Measurements from ENCODE around the gene CIB1.

The CIB1 gene

DNA sequence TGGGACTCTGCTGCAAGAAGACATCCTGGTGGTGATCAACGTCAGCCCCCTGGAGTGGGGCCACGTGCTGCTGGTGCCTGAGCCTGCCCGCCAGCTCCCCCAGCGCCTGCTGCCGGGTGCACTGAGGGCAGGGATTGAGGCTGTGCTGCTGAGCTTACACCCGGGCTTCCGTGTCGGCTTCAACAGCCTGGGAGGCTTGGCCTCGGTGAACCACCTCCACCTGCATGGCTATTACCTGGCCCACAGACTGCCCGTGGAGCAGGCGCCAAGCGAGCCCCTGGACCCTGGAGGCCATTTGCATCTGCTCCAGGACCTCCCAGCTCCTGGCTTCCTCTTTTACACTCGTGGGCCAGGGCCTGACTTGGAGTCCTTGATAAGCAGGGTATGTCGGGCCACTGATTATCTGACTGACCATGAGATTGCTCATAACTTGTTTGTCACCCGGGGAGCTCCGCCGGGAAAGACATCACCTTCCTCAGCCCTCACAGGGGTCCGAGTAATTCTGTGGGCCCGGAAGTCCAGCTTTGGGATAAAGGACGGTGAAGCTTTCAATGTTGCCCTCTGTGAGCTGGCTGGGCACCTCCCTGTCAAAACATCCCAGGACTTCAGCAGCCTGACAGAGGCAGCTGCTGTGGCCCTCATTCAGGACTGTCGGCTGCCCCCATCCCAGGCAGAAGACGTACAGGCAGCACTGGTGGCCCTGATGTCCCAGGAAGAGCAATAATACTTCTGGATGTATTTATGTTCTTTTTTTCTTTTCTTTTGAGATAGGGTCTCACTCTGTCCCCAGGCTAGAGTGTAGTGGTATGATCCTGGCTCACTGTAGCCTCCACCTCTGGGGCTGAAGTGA, 7.8 kb upstream of the CIB1 start:
- no peak for DNase-seq

DNA sequence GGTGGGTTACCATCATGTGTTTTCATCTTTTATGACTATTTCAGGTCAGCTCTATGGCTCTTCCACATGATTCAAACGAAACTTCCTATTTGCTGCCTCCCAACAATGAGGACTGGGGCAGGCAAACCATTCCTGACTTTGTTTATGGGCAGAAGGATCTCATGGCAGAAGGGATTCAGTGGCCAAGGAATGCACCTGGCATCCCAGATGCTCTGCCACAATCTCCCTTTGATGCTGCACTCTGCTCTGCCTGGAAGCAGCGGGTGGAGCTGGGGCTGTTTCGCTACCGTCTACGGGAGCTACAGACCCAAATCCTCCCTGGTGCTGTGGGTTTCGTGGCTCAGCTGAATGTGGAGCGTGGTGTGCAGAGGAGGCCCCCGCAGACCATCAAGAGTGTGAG, 7.1 kb upstream of the CIB1 start:
- no peak for DNase-seq

DNA sequence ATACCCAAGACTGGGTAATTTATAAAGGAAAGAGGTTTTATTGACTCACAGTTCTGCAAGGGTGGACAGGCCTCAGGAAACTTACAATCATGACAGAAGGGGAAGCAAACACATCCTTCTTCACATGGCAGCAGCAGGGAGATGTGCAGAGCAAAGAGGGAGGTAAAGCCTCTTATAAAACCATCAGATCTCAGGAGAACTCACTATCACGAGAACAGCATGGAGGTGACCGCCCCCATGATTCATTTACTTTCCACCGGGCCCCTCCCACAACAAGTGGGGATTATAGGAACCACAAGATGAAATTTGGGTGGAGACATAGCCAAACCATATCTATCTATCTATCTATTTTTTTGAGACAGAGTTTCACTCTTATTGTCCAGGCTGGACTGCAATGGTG, 5.6 kb upstream of the CIB1 start:
- DNase-seq = no peak

DNA sequence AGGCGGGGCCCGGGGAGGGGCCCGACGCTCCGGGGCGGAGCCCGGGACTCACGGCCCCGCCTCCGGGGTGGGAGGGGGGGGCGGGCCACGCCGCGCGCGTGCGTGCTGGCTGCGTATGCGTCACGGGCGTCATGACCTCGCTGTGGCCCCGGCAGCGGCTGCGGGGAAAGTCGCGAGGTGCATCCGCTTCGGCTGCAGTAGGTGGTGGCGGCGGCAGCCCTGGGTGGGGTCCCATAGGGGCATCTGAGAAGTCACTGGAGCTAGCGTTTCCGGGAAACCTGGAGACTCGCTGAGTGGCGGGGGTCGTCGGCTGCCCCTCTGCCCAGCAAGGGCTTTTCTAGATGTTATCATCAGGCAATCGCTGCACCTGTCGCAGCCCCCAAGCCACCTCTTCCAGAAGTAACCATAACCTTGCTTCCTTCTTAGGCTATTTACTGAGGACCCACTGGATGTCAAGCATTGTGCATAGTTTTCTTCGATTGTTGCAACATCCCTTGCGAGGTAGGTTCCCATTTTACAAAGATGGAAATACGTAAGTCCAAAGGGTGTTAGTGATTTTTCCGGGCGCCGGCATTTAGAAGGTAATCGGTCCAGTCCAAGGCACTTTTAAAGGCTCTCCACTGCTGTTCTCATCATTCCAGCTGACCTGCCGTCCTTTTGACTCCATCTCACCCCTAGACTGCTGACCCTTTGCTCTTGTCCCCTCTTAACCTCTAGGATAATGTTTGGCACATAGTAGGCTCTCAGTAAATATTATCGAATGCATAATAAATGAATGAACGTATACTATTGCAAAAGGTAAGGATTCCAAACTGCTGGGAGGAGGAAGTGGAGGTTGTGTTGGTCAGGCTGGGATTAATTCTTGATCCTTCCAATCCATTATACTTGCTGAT, 601 bp upstream of the CIB1 start, which contains the start of gene GDPGP1:
TSS of gene GDPGP1 (plus strand) at position 114 of the 893 bp plus-strand sequence. CDS start 6,700 bp downstream, outside the sequence.
- DNase-seq = peak; percentile 88

DNA sequence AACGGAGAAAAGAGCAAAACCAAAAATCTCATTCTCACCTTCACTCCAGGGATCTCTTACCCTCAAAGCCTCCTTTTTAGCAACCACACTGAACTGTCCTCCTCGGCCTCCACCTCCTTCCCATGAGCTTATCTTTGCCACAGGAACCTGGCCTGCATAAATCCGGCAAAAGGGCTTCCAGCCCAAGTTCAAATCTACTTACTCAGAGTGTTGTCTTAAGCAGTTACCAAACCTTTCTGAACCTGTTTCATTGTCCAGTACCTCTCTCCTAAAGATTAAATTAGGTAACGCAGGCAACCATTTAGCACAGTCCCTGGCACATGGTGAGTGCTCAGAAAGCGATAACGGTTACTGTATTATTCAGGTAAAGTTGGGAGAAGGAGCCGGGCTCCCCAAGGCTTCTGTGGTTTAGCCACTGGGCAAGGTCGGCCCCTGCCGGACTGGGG, 777 bp downstream of the CIB1 start:
- DNase-seq = no peak

DNA sequence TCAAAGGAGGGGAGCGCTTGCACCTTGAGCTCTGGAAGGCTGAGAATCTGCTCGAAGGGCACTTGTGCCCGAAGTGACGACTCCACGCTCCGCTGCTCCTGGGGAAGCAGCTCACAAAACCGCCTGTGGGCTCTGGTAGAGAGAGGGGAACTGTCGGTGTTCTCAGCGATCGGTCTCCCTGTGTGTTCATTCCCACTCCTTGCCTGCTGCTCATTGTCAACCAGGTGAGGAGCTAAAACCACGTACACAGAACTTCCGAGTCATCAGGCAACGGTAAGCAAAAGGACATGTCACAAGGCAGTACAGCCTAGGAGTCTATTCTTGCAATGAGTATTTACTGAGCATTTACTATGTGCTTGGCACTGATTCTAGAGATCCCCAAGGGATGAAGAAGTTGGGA, 1.5 kb downstream of the CIB1 start:
- DNase-seq = no peak

DNA sequence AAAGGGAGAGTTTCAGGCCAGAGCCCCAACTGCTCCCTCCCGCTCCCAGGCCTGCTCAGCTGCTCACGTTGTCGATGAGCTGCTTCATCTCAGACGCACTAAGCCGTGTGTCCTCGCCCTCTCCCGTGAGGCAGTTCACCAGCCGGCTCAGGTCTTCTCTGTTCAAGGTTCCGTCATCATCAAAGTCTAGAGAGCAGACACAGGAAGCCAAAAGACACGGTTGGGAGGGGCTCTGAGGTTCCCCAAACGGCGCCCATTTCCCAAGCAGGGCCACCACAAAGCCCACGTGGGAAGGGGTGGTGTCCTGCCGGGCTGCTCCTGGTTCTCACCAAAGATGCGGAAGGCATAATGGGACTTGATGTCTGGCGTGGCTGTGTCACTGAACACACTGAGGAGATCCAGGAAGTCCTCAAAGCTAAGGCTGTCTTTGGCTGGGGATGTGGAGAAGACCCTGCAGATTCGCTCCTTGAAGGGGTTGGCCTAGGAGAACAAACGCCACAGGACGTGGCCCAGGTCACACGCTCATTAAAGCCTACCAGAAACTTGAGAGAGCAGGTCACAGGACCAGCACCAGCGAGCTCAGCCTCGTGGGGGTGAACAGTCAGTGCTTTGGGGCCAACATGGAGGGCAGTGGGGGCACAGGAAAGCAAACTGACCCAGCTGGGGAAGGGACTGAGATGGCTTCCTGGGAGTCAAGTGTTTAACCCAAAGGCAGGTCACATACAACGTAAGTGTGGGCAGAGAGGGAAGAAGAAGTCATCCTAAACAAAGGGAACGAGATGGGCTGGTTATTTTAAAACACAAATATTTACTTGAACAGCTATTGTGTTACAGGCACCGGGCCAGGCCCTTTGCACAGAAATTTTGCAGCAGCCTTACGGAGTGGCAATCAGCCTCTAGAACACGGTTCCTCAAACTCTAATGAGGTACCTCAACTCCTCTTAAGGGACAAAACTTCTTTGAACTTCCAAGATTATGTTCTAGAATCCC, 2.4 kb downstream of the CIB1 start:
- DNase-seq = no peak

DNA sequence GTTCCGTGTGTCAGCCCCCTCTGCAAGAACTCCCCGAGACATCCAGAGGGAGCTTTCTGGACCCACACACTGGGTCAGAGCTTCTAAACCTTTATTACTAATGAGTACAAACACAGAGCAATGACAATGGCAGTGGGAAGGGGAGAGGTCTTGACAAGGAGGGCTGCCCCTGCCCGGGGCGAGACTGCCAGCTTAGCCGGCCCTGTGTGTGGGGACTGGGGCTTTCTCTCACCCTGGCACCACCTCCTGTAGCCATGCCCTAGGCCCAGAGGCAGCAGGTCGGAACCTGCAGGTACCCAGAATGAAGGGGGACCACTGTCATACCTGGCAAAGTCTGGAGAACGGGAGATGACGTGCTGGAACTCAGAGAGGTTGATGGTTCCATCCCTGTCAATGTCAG, 3.1 kb downstream of the CIB1 start:
- no peak for DNase-seq

DNA sequence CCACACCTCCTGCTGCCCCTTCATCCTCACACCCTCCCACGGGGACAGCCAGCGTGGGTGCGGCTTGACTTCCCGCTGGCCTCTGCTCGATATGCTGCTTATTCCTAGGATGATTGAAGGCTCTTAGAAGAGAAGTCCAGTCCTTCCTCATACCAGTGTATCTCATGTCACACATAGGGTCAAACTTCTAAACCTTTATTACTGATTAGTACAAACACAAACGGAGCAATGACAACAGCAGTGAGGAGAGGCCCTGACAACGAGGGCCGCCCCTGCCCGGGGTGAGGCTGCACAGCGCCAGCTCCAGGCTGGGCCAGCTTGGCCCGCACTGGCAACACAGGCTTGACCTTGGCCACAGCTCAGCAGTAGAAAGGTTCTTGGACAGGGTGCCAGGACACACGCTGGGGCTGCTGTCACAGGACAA, 3.7 kb downstream of the CIB1 start:
- no peak for DNase-seq

DNA sequence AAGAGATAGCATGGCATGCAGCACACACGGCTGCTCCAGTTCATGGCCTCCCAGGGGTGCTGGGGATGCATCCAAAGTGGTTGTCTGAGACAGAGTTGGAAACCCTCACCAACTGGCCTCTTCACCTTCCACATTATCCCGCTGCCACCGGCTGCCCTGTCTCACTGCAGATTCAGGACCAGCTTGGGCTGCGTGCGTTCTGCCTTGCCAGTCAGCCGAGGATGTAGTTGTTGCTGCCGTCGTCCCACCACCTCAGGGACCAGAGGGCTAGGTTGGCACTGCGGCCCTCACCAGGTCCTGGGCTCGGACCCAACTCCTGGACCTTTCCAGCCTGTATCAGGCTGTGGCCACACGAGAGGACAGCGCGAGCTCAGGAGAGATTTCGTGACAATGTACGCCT, 4.8 kb downstream of the CIB1 start:
- DNase-seq = no peak

DNA sequence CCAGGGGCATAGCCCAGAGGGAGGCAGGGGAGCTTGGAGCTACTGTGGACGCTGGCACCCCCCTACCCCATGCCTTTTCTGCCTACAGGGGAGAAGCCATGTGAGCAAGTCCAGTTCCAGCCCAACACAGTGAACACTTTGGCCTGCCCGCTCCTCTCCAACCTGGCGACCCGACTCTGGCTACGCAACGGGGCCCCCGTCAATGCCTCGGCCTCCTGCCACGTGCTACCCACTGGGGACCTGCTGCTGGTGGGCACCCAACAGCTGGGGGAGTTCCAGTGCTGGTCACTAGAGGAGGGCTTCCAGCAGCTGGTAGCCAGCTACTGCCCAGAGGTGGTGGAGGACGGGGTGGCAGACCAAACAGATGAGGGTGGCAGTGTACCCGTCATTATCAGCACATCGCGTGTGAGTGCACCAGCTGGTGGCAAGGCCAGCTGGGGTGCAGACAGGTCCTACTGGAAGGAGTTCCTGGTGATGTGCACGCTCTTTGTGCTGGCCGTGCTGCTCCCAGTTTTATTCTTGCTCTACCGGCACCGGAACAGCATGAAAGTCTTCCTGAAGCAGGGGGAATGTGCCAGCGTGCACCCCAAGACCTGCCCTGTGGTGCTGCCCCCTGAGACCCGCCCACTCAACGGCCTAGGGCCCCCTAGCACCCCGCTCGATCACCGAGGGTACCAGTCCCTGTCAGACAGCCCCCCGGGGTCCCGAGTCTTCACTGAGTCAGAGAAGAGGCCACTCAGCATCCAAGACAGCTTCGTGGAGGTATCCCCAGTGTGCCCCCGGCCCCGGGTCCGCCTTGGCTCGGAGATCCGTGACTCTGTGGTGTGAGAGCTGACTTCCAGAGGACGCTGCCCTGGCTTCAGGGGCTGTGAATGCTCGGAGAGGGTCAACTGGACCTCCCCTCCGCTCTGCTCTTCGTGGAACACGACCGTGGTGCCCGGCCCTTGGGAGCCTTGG, 5.6 kb downstream of the CIB1 start:
- no peak for DNase-seq

DNA sequence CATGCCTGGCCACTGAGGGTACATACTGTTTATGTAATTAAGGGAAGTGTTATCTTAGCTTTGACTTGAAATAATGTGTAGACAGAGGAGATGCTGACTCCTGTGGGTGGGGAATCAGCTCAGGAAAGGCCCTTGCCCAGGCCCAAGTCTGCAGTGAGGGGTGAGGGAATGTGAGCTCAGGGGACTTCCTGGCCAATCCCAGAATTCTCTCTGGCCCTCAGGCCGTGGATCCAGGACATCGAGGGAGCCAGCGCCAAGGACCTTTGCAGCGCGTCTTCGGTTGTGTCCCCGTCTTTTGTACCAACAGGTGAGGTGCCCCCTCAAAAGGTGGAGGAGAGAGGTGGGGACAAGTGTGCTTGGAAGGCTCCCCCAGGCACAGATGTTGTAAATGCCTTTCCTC, 6.4 kb downstream of the CIB1 start:
- no peak for DNase-seq

DNA sequence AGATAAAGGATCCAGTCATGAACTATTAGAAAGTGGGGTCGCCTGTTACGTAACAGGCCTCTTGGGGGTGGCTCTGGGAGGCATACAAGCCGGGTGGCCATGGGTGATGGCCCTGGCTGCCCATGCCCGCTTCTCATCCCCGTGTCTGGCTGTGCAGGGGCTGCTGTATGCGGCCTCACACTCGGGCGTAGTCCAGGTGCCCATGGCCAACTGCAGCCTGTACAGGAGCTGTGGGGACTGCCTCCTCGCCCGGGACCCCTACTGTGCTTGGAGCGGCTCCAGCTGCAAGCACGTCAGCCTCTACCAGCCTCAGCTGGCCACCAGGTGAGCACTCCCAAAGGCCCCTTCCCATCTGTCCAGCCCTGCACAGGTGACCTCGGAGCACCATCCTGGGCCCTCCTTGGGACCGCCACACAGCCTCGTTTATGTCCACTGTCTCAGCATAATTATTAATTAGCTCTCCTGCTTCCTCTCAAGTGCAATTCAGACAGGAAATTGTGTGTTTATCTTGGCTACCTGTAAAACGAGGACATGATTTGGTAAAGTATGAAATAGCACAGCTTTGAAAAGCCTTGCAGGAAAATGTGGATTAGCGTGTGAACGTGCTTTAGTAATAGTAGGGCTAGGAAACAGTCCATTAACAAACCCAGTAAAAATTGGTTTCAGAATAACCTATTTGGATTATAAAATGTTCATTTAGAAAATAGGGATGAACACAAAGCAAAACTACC, 8.1 kb downstream of the CIB1 start:
- no peak for DNase-seq

DNA sequence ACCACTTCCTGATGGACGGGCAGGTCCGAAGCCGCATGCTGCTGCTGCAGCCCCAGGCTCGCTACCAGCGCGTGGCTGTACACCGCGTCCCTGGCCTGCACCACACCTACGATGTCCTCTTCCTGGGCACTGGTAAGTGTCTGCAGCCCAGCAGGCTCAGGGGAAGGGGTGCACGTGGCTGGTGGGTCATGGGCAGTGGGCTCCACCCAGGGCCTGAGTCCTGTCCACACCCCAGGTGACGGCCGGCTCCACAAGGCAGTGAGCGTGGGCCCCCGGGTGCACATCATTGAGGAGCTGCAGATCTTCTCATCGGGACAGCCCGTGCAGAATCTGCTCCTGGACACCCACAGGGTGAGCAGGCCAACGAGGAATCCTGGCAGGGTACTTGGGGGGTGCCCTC, 8.7 kb downstream of the CIB1 start:
- DNase-seq = no peak

DNA sequence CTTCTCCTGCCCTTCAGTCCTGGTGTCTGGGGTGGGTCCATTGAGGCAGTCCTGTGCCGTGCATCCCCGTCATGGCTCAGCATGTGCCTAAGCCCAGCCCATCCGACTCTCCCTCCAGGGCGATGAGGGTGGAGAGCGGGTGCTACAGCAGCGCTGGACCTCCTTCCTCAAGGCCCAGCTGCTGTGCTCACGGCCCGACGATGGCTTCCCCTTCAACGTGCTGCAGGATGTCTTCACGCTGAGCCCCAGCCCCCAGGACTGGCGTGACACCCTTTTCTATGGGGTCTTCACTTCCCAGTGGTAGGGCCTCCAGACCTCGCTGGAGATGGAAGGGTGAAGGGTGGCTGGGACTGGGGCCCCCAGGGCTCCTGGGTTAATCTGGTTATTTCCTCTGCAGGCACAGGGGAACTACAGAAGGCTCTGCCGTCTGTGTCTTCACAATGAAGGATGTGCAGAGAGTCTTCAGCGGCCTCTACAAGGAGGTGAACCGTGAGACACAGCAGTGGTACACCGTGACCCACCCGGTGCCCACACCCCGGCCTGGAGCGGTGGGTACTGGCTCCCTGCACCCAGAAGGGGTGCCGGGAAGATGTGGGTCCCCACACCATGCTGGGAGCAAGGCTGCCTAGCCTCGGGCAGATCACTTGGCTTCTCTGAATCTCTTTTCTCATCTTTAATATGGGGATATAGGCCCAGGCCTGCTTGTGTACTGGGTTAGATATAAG, 10.1 kb downstream of the CIB1 start:
- DNase-seq = no peak

DNA sequence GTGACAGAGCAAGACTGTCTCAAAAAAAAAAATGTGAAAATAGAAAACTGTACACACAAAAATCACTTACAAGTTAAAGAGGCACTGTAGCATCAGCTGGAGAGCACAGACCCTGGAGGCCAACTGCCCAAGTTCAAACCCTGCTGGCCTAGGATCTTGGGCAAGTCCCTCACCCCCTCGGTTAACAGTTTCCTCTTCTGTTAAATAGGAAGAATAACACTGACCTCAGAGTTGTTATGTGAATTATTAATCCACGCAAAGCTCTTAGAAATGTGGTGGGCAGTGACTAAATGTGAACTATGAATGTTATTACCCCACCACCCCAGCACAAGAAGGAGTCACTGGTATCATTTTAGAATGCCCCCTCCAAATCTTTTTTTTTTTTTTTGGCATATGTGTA, 11.2 kb downstream of the CIB1 start:
- no peak for DNase-seq

DNA sequence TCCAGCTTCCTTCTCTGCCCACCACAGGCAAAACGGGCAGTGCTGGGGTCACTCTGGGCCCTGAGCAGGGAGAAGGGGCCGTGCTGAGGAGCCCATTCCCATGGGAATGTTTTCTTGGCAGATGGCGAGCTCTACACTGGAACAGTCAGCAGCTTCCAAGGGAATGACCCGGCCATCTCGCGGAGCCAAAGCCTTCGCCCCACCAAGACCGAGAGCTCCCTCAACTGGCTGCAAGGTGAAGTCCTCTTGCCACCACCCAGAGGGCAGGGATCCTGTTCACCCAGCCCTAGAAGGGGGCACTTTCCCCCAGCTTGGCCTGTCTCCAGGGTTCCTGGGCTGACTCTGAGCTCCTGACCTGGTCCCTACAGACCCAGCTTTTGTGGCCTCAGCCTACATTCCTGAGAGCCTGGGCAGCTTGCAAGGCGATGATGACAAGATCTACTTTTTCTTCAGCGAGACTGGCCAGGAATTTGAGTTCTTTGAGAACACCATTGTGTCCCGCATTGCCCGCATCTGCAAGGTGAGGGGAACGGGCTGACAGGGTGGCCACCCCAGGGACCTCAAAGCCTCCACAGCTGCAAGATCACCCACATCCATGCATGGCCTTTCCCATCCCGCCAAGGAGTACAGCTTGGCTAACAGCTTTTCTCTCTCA, 12.4 kb downstream of the CIB1 start:
- no peak for DNase-seq

DNA sequence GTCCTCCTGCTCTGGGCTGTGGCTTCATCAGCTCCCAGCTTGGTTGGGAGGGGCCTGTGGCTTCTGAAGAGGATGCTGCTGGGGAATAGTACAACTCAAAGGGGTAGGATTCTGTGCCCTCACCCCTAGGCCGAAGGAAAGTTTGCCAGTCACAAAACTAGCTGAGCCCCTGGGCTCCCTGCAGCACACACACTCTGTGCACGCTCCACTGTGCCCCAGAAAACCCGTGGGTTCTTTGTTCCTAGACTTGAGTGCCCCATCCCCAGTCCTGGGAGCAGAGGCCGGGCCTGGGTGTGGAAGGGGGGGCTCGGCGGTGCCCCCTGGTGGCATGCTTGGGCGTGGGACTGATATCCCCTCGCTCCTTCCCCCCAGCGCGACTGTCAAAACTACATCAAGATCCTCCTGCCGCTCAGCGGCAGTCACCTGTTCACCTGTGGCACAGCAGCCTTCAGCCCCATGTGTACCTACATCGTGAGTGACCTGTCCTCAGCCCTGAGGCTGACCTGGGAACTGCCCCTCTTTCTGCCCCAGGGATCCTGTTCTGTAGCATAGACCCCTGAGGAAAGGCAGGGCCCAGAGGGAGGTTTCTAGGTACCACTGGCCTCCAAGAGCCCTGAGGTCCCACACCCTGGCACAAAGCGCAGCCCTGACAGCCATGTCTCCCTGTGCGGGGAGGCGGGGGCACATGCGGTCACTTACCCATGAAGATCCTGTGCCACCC, 14.2 kb downstream of the CIB1 start:
- DNase-seq = peak; percentile 41
